HepG2 (cell line): ENCODE measurements around the gene MLC1. TPM values are rescaled to one million over a fixed set of nuclear protein-coding genes. Genes with fewer than 3 reads are reported as not detected.

Experiments used
- ATAC-seq: fragments of 200-7000 bp; cut with Tn5 transposase; 3 replicates; pipeline ENCODE4 v1.9.1; 2020; ENCODE audit warnings: mild to moderate bottlenecking, moderate library complexity
- BruUV-seq: library from RNA; stranded (reverse); fragments of 400-500 nt; replicated peaks from 2 replicates; lab custom pipeline; 2021; lab: Mats Ljungman, UMichigan
- CTCF ChIA-PET: fragments of 300-600 bp; formaldehyde crosslinking; extraction: SDS; loops from one replicate; lab custom pipeline; 2021; ENCODE audit warnings: low total read pairs, inconsistent platforms, low intra/inter-chr PET ratio; lab: Yijun Ruan, JAX
- POLR2A ChIA-PET: fragments of 350-600 bp; sonication (Branson Sonifier 250); formaldehyde crosslinking; loops from one replicate; lab custom pipeline; 2020; ENCODE audit warnings: antibody characterized with exemption, inconsistent platforms; lab: Yijun Ruan, JAX
- DNase-seq: peaks from one replicate; pipeline ENCODE4 v3.0.0-alpha.2; 2015; ENCODE audit warnings: low spot score
- FAIRE-seq: peaks from 3 replicates; lab custom pipeline; 2011; peaks lifted over from hg19 to GRCh38; lab: Jason Lieb, UNC
- H2AFZ ChIP-seq: one replicate; pipeline ENCODE4 v1.6.1; 2011; ENCODE audit warnings: low read length, inconsistent platforms
- H3K27ac ChIP-seq: fragments of 300-600 bp; 3 replicates; pipeline ENCODE4 v1.8.0; 2011; ENCODE audit warnings: mixed run types, mild to moderate bottlenecking, mixed read lengths, low read length, inconsistent platforms; ENCODE audit not compliant: insufficient read depth; ENCODE audit errors: extremely low read length
- H3K27me3 ChIP-seq, 2 experiments: fragments of 200-600 bp in 1 of 2; 2 replicates in 1 of 2; 3 replicates in 1 of 2; pipeline versions ENCODE4 v1.6.0 to v1.8.0; 2011; ENCODE audit warnings: low read length in 2 of 2, mild to moderate bottlenecking in 2 of 2, moderate library complexity in 2 of 2, inconsistent platforms in 1 of 2; ENCODE audit not compliant: insufficient read depth in 2 of 2, control insufficient read depth in 1 of 2
- H3K36me3 ChIP-seq, 2 experiments: fragments of 200-600 bp in 1 of 2; replicated peaks in 1 of 2; 2 replicates in 1 of 2; 3 replicates in 1 of 2; pipeline versions ENCODE4 v1.5.1 to v1.8.0; 2011; ENCODE audit warnings: low read length in 2 of 2, inconsistent platforms in 1 of 2; ENCODE audit not compliant: insufficient read depth in 2 of 2, control insufficient read depth in 1 of 2
- H3K4me1 ChIP-seq: 2 replicates; pipeline ENCODE4 v1.5.1; 2012; ENCODE audit warnings: low read length, inconsistent platforms; ENCODE audit not compliant: insufficient read depth
- H3K4me2 ChIP-seq: 2 replicates; pipeline ENCODE4 v1.6.0; 2011; ENCODE audit warnings: low read depth, low read length, inconsistent platforms
- H3K4me3 ChIP-seq, 3 experiments: fragments of 200-600 bp in 1 of 3; sonication (generic), shearing (Covaris generic) in 1 of 3; replicated peaks in 1 of 3; 2 replicates each; pipeline ENCODE4 v1.5.1; 2011 to 2016; ENCODE audit warnings: low read length in 3 of 3, inconsistent platforms in 2 of 3, low read depth in 2 of 3, mild to moderate bottlenecking in 2 of 3, control low read depth in 1 of 3, mixed read lengths in 1 of 3; ENCODE audit not compliant: insufficient read depth in 1 of 3
- H3K79me2 ChIP-seq: one replicate; pipeline ENCODE4 v1.6.1; 2011; ENCODE audit warnings: low read length, inconsistent platforms; ENCODE audit not compliant: insufficient read depth
- H3K9ac ChIP-seq: 2 replicates; pipeline ENCODE4 v1.6.0; 2011; ENCODE audit warnings: mild to moderate bottlenecking, low read depth, low read length, inconsistent platforms; ENCODE audit not compliant: insufficient read depth
- H3K9me3 ChIP-seq: 2 replicates; pipeline ENCODE4 v1.5.1; 2012; ENCODE audit warnings: mild to moderate bottlenecking, low read length
- H4K20me1 ChIP-seq: 2 replicates; pipeline ENCODE4 v1.6.0; 2011; ENCODE audit warnings: inconsistent platforms, mild to moderate bottlenecking, low read length, moderate library complexity; ENCODE audit not compliant: insufficient read depth
- CTCF ChIP-seq: sonication (generic); formaldehyde crosslinking; IDR thresholded peaks from 2 replicates; pipeline ENCODE4 v1.5.0; 2020; ENCODE audit warnings: mild to moderate bottlenecking, missing genetic modification reagents, moderate library complexity
- NRL ChIP-seq: sonication (generic); formaldehyde crosslinking; IDR thresholded peaks from 2 replicates; pipeline ENCODE4 v1.5.0; 2020; ENCODE audit warnings: missing genetic modification reagents, mild to moderate bottlenecking, moderate library complexity, borderline replicate concordance
- THYN1 ChIP-seq: sonication (generic); formaldehyde crosslinking; IDR thresholded peaks from 2 replicates; pipeline ENCODE4 v1.8.1; 2023; ENCODE audit warnings: low read depth, mild to moderate bottlenecking, moderate library complexity, missing genetic modification reagents, borderline replicate concordance
- ZBTB21 ChIP-seq: sonication (generic); formaldehyde crosslinking; IDR thresholded peaks from 2 replicates; pipeline ENCODE4 v1.4.0; 2020; ENCODE audit warnings: missing genetic modification reagents
- ZKSCAN5 ChIP-seq: sonication (generic); formaldehyde crosslinking; IDR thresholded peaks from 2 replicates; pipeline ENCODE4 v1.5.1; 2020; ENCODE audit warnings: mild to moderate bottlenecking, missing genetic modification reagents
- ZNF484 ChIP-seq: sonication (generic); formaldehyde crosslinking; IDR thresholded peaks from 2 replicates; pipeline ENCODE4 v1.5.1; 2020; ENCODE audit warnings: mild to moderate bottlenecking, low read depth, missing genetic modification reagents, borderline replicate concordance
- ZNF547 ChIP-seq: sonication (generic); formaldehyde crosslinking; IDR thresholded peaks from 2 replicates; pipeline ENCODE4 v1.5.1; 2020; ENCODE audit warnings: mild to moderate bottlenecking, missing genetic modification reagents
- WGBS: methylation state at CpG from one replicate; pipeline ENCODE4 v1.1.6; 2017; ENCODE audit warnings: low lambda C conversion rate; 5-methylcytosine and 5-hydroxymethylcytosine counted together
- in situ Hi-C: cut with HindIII; loops from 2 replicates; pipeline ENCODE4 v1.10.0; 2017; ENCODE audit warnings: low pct_unique_long_range_greater_than_20kb; ENCODE audit not compliant: extremely low pct_ligation_motif_present
- intact Hi-C: fragments of 100-400 bp; cut with micrococcal nuclease; formaldehyde crosslinking; loops from one replicate; pipeline ENCODE4 v1.10.0; 2022; ENCODE audit not compliant: unreplicated experiment
- polyA plus RNA-seq, 8 experiments: library from polyadenylated mRNA; depleted of rRNA in 3 of 8; stranded (reverse) in 7 of 8; unstranded in 1 of 8; fragments of >200 nt; fragmentation: Illumina TruSeq in 4 of 8; extraction: Trizol in 4 of 8; gene quantifications; 2 replicates each; pipeline versions ENCODE4 v1.2.1 to v1.2.3, GENCODE V29; 2011 to 2016; ENCODE audit warnings: low read depth in 4 of 8, missing spikeins in 1 of 8, mixed read lengths in 1 of 8; ENCODE audit not compliant: insufficient read depth in 1 of 8
- total RNA-seq, 5 experiments: library from RNA; depleted of rRNA; stranded (reverse); fragments of >200 nt; fragmentation: Illumina TruSeq; extraction: Trizol; gene quantifications; 2 replicates each; pipeline ENCODE4 v1.2.3, GENCODE V29; 2016; ENCODE audit warnings: low read depth in 1 of 5
- TF ChIP-seq, protein P1 (sequence below): sonication (generic); formaldehyde crosslinking; IDR thresholded peaks from 2 replicates; pipeline ENCODE4 v1.5.1; 2020; ENCODE audit warnings: mild to moderate bottlenecking, missing genetic modification reagents, moderate library complexity
- TF ChIP-seq, protein P2 (sequence below): sonication (generic); formaldehyde crosslinking; IDR thresholded peaks from 2 replicates; pipeline ENCODE4 v1.5.1; 2020; ENCODE audit warnings: mild to moderate bottlenecking, moderate library complexity, missing genetic modification reagents

The MLC1 gene
- total and polyA plus RNA-seq, 2 of the 13 experiments (the other 11 are each of a cell fraction or from before 2014, with no cell fraction given) = not detected

DNA sequence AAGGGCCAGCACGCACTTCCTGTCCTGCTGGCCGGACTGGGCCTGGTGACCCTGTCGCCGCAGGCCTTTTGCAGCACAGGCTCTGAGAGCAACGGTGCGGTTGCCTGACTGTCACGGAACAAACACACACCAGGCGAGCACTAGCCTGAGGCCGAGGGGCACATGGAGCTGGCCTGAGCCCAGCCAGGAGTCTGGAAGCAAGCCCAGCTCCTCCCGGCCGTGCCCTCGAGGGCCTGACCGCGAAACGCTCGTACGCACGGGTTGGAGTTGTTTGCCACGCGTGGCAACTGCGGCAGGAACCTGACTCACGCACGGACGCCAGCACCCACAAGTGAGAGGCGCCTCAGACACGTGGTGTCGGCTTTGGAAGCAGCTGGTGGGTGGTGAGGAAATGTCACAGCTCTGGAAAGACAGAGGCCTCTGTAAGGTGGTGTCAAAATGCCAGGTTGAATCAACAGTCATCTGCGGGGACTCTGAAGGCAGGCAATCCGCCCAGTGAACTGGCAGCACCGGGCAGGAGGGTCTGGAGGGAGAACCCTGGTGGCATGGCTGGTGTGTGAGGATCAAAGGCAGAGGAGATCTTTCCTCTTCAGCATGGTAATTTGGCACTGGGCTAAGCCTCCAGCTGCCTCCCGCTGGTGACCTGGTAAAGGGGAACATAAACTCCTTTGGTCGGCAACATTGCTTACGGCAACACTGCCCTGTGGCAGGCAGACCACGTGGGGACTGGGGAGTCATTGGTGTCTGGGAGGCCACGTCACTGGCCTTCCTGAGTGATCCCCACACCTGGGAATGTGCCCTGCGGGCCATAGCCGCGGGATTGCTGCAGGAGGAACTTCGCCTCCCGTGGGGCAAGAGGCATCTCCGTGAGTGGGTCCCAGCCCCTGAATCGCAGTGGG, 57.3 kb downstream of the MLC1 start:
- TF ChIP-seq, protein P1, sequence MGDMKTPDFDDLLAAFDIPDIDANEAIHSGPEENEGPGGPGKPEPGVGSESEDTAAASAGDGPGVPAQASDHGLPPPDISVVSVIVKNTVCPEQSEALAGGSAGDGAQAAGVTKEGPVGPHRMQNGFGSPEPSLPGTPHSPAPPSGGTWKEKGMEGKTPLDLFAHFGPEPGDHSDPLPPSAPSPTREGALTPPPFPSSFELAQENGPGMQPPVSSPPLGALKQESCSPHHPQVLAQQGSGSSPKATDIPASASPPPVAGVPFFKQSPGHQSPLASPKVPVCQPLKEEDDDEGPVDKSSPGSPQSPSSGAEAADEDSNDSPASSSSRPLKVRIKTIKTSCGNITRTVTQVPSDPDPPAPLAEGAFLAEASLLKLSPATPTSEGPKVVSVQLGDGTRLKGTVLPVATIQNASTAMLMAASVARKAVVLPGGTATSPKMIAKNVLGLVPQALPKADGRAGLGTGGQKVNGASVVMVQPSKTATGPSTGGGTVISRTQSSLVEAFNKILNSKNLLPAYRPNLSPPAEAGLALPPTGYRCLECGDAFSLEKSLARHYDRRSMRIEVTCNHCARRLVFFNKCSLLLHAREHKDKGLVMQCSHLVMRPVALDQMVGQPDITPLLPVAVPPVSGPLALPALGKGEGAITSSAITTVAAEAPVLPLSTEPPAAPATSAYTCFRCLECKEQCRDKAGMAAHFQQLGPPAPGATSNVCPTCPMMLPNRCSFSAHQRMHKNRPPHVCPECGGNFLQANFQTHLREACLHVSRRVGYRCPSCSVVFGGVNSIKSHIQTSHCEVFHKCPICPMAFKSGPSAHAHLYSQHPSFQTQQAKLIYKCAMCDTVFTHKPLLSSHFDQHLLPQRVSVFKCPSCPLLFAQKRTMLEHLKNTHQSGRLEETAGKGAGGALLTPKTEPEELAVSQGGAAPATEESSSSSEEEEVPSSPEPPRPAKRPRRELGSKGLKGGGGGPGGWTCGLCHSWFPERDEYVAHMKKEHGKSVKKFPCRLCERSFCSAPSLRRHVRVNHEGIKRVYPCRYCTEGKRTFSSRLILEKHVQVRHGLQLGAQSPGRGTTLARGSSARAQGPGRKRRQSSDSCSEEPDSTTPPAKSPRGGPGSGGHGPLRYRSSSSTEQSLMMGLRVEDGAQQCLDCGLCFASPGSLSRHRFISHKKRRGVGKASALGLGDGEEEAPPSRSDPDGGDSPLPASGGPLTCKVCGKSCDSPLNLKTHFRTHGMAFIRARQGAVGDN = peak; percentile 17; the same call in 1 of the 2 replicates
- TF ChIP-seq ZBTB21 (CRISPR knock-in tag) (no peak), ZKSCAN5 (CRISPR knock-in tag) (no peak), THYN1 (no peak), CTCF (0 out of 2 replicates have a peak, but pooled peaks have one; percentile 9), NRL (CRISPR knock-in tag) (0 out of 2 replicates have a peak, but pooled peaks have one; percentile 45), ZNF547 (CRISPR knock-in tag) (no peak), ZNF484 (CRISPR knock-in tag) (no peak)
- TF ChIP-seq, protein P2, sequence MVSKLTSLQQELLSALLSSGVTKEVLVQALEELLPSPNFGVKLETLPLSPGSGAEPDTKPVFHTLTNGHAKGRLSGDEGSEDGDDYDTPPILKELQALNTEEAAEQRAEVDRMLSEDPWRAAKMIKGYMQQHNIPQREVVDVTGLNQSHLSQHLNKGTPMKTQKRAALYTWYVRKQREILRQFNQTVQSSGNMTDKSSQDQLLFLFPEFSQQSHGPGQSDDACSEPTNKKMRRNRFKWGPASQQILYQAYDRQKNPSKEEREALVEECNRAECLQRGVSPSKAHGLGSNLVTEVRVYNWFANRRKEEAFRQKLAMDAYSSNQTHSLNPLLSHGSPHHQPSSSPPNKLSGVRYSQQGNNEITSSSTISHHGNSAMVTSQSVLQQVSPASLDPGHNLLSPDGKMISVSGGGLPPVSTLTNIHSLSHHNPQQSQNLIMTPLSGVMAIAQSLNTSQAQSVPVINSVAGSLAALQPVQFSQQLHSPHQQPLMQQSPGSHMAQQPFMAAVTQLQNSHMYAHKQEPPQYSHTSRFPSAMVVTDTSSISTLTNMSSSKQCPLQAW (CRISPR knock-in tag) = no peak
- no peak overlapping the region for H3K9ac ChIP-seq
- POLR2A ChIA-PET = no interaction called here
- intact Hi-C loops (no loop called here), in situ Hi-C loops (no loop called here)
- ATAC-seq (no peak), DNase-seq (no peak), FAIRE-seq (no peak)
- H3K9me3 ChIP-seq = no peaks in the 10 kb centered on the region
- H3K36me3 ChIP-seq = no peaks in the 10 kb centered on the region
- H3K27ac ChIP-seq = no peak overlapping the region
- H3K4me3 ChIP-seq = no peak overlapping the region
- no TSS peak for BruUV-seq
- no peak overlapping the region for H3K4me2 ChIP-seq
- H3K27me3 ChIP-seq = peaks cover 3 to 49% of the 10 kb centered on the region in 2 experiments; a peak in 4 of 5 replicates
- WGBS = 33% methylated on average over 9 of the region's 42 CpGs
- CTCF ChIA-PET = interaction anchor here (1.4 kb wide), 1 partner anchor 97 kb away, joined by 3 read pairs; no protein-coding TSS in a partner anchor
- H3K79me2 ChIP-seq = no peaks in the 10 kb centered on the region
- no peak overlapping the region for H2AFZ ChIP-seq
- no peaks in the 10 kb centered on the region for H4K20me1 ChIP-seq
- H3K4me1 ChIP-seq = no peaks in the 10 kb centered on the region
